GM12892 (cell line): ENCODE results near the gene SLC9A3.

Experiments
- DNase-seq: peaks from one replicate; pipeline ENCODE4 v3.0.0; 2011; ENCODE audit not compliant: insufficient read length
- FAIRE-seq: peaks from 2 replicates; lab custom pipeline; 2011; peaks lifted over from hg19 to GRCh38; lab: Jason Lieb, UNC
- POLR2A ChIP-seq: IDR thresholded peaks from 2 replicates; pipeline ENCODE4 v1.6.1; 2011; ENCODE audit warnings: low read depth, low read length, control low read depth
- POLR2AphosphoS5 ChIP-seq: IDR thresholded peaks from 2 replicates; pipeline ENCODE4 v1.6.1; 2011; ENCODE audit warnings: low read depth, low read length, control low read depth
- TAF1 ChIP-seq: IDR thresholded peaks from 2 replicates; pipeline ENCODE4 v1.6.1; 2011; ENCODE audit warnings: low read depth, mild to moderate bottlenecking, control low read depth, low read length, borderline replicate concordance

SLC9A3 gene

GRCh38 chr5:485946-486491 lies 38.2 kb downstream of the SLC9A3 start:
- FAIRE-seq = no peak
- DNase-seq = no peak

GRCh38 chr5:485113-485945 lies 38.9 kb downstream of the SLC9A3 start:
- FAIRE-seq = no peak
- TF ChIP-seq POLR2AphosphoS5 (no peak), POLR2A (no peak), TAF1 (no peak)
- no peak for DNase-seq

More at GRCh38 chr5:485946-486491, 38.2 kb downstream of the SLC9A3 start:
- TF ChIP-seq TAF1 (no peak), POLR2A (no peak), POLR2AphosphoS5 (no peak)

- FAIRE-seq = no peak
- no peak for DNase-seq
- TF ChIP-seq POLR2A = no peak
- no peak for TF ChIP-seq POLR2AphosphoS5
- no peak for TF ChIP-seq TAF1
These were observed 39.7 kb downstream of the SLC9A3 start for GRCh38 chr5:484556-484955.

GRCh38 chr5:483434-484140 lies 40.7 kb downstream of the SLC9A3 start:
- FAIRE-seq = no peak
- no peak for DNase-seq
- TF ChIP-seq POLR2AphosphoS5 (no peak), TAF1 (no peak), POLR2A (no peak)

GRCh38 chr5:483011-483410 lies 41.2 kb downstream of the SLC9A3 start:
- DNase-seq (no peak), FAIRE-seq (no peak)
- no peak for TF ChIP-seq POLR2AphosphoS5
- TF ChIP-seq TAF1 = no peak

GRCh38 chr5:482506-482905 lies 41.7 kb downstream of the SLC9A3 start:
- FAIRE-seq = no peak
- TF ChIP-seq POLR2A (no peak), POLR2AphosphoS5 (no peak)
- no peak for DNase-seq

- TF ChIP-seq TAF1 = no peak
- no peak for TF ChIP-seq POLR2AphosphoS5
- no peak for TF ChIP-seq POLR2A
- FAIRE-seq (no peak), DNase-seq (no peak)
These were observed 42.2 kb downstream of the SLC9A3 start for GRCh38 chr5:482021-482420.

GRCh38 chr5:481347-481746 lies 42.9 kb downstream of the SLC9A3 start:
- DNase-seq (no peak), FAIRE-seq (no peak)
- TF ChIP-seq POLR2A (no peak), POLR2AphosphoS5 (no peak), TAF1 (no peak)

GRCh38 chr5:479566-480319 lies 44.5 kb downstream of the SLC9A3 start:
- FAIRE-seq (no peak), DNase-seq (no peak)
- TF ChIP-seq POLR2AphosphoS5 = no peak
- TF ChIP-seq TAF1 = no peak
- TF ChIP-seq POLR2A = no peak

- DNase-seq (no peak), FAIRE-seq (no peak)
- TF ChIP-seq POLR2AphosphoS5 (no peak), TAF1 (no peak), POLR2A (no peak)
These were observed 45.2 kb downstream of the SLC9A3 start for GRCh38 chr5:478982-479535.

- DNase-seq (no peak), FAIRE-seq (no peak)
- TF ChIP-seq POLR2AphosphoS5 = no peak
- TF ChIP-seq POLR2A = no peak
- TF ChIP-seq TAF1 = no peak
These were observed 45.8 kb downstream of the SLC9A3 start for GRCh38 chr5:478369-478981.
